ENCODE results near the gene REV1.

REV1 gene

DNA sequence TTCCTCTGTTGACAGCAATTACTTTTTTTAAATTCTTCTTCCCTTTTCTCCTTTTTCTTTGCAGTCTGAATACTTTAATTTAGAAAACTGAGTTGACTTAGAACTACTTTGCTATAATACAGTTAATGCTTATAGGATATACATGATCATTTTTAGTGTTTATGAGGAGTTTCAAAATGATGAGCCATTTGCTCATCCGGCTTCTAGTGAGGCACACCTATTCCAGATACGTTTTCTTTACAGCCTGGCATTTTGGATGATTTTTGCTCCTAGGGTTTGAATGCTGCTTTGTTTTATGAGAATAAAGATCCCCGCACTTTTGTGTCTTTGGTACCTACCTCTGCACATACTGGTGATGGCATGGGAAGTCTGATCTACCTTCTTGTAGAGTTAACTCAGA is 99.9 kb downstream of the REV1 start:
- Histone ChIP-seq H3K4me1 (ENCODE audit: insufficient read depth, low read length) (no peaks in the 10 kb centered on the region), H3K79me2 (ENCODE audit: insufficient read depth, low read length) (no peaks in the 10 kb centered on the region), H3K36me3 (ENCODE audit: insufficient read depth, low read length) (peaks cover 65% of the 10 kb centered on the region), H3K9ac (ENCODE audit: low read depth, low read length) (no peak overlapping the region), H3K4me3 (ENCODE audit: low read depth in 1 of 2, low read length in 2 of 2) (no peak overlapping the region), H4K20me1 (ENCODE audit: insufficient read depth, low read length) (no peaks in the 10 kb centered on the region), H2AFZ (ENCODE audit: low read depth, low read length) (no peak overlapping the region), H3K27me3 (ENCODE audit: insufficient read depth, low read length, poor library complexity) (no peaks in the 10 kb centered on the region), H3K4me2 (ENCODE audit: insufficient read depth, low read length) (no peak overlapping the region), H3K27ac (ENCODE audit: low read length) (no peak overlapping the region), H3K9me3 (ENCODE audit: insufficient read depth, low read length, severe bottlenecking) (no peaks in the 10 kb centered on the region)
- ATAC-seq (ENCODE audit: insufficient read depth, low read depth), result no peak
- TF ChIP-seq, protein P1, sequence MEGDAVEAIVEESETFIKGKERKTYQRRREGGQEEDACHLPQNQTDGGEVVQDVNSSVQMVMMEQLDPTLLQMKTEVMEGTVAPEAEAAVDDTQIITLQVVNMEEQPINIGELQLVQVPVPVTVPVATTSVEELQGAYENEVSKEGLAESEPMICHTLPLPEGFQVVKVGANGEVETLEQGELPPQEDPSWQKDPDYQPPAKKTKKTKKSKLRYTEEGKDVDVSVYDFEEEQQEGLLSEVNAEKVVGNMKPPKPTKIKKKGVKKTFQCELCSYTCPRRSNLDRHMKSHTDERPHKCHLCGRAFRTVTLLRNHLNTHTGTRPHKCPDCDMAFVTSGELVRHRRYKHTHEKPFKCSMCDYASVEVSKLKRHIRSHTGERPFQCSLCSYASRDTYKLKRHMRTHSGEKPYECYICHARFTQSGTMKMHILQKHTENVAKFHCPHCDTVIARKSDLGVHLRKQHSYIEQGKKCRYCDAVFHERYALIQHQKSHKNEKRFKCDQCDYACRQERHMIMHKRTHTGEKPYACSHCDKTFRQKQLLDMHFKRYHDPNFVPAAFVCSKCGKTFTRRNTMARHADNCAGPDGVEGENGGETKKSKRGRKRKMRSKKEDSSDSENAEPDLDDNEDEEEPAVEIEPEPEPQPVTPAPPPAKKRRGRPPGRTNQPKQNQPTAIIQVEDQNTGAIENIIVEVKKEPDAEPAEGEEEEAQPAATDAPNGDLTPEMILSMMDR (IDR thresholded peaks at IDR 0.05; ENCODE audit: borderline replicate concordance, extremely low read depth, low read length, poor library complexity, severe bottlenecking), result no peak
- TF ChIP-seq EZH2 (IDR thresholded peaks at IDR 0.05; ENCODE audit: borderline replicate concordance, low read depth, low read length, severe bottlenecking), result no peak
- no peak for DNase-seq

DNA sequence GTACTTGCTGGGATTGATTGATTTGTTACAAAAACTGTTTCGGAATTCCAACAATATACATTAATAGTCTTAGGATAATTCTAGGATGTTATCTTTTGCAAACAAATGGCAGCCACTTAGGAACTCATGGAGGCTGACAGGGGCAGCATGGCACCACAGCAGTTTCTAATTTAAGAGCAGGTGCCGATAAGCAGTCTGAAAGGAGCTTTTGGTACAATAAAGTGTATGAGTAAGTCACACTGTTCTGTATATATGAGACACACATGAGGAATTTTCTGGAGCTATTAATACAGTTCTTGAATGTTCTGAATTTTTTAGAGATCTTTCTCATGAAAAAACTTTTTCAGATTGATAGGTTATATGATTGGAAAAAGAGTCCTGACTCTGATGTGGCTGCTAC is 100.4 kb downstream of the REV1 start:
- Histone ChIP-seq H3K4me1 (ENCODE audit: insufficient read depth, low read length) (no peaks in the 10 kb centered on the region), H3K79me2 (ENCODE audit: insufficient read depth, low read length) (no peaks in the 10 kb centered on the region), H4K20me1 (ENCODE audit: insufficient read depth, low read length) (no peaks in the 10 kb centered on the region), H2AFZ (ENCODE audit: low read depth, low read length) (no peak overlapping the region), H3K4me2 (ENCODE audit: insufficient read depth, low read length) (no peak overlapping the region), H3K4me3 (ENCODE audit: low read depth in 1 of 2, low read length in 2 of 2) (no peak overlapping the region), H3K9me3 (ENCODE audit: insufficient read depth, low read length, severe bottlenecking) (no peaks in the 10 kb centered on the region), H3K27me3 (ENCODE audit: insufficient read depth, low read length, poor library complexity) (no peaks in the 10 kb centered on the region), H3K27ac (ENCODE audit: low read length) (no peak overlapping the region), H3K9ac (ENCODE audit: low read depth, low read length) (no peak overlapping the region), H3K36me3 (ENCODE audit: insufficient read depth, low read length) (peaks cover 64% of the 10 kb centered on the region)
- DNase-seq (no peak), ATAC-seq (ENCODE audit: insufficient read depth, low read depth) (no peak)
- TF ChIP-seq, protein P1 (IDR thresholded peaks at IDR 0.05; ENCODE audit: borderline replicate concordance, extremely low read depth, low read length, poor library complexity, severe bottlenecking), result no peak
- no peak for TF ChIP-seq EZH2 (IDR thresholded peaks at IDR 0.05; ENCODE audit: borderline replicate concordance, low read depth, low read length, severe bottlenecking)

- H3K36me3 ChIP-seq (ENCODE audit: insufficient read depth, low read length), result peaks cover 64% of the 10 kb centered on the region
- no peak overlapping the region for H3K4me2 ChIP-seq (ENCODE audit: insufficient read depth, low read length)
- DNase-seq (no peak), ATAC-seq (ENCODE audit: insufficient read depth, low read depth) (no peak)
- H3K27ac ChIP-seq (ENCODE audit: low read length), result no peak overlapping the region
- no peaks in the 10 kb centered on the region for H3K27me3 ChIP-seq (ENCODE audit: insufficient read depth, low read length, poor library complexity)
- H4K20me1 ChIP-seq (ENCODE audit: insufficient read depth, low read length), result no peaks in the 10 kb centered on the region
- H3K4me1 ChIP-seq (ENCODE audit: insufficient read depth, low read length), result no peaks in the 10 kb centered on the region
- H3K9ac ChIP-seq (ENCODE audit: low read depth, low read length), result no peak overlapping the region
- no peak overlapping the region for H3K4me3 ChIP-seq (ENCODE audit: low read depth in 1 of 2, low read length in 2 of 2)
- no peak for TF ChIP-seq EZH2 (IDR thresholded peaks at IDR 0.05; ENCODE audit: borderline replicate concordance, low read depth, low read length, severe bottlenecking)
- TF ChIP-seq, protein P1 (IDR thresholded peaks at IDR 0.05; ENCODE audit: borderline replicate concordance, extremely low read depth, low read length, poor library complexity, severe bottlenecking), result no peak
- H2AFZ ChIP-seq (ENCODE audit: low read depth, low read length), result no peak overlapping the region
- no peaks in the 10 kb centered on the region for H3K79me2 ChIP-seq (ENCODE audit: insufficient read depth, low read length)
- H3K9me3 ChIP-seq (ENCODE audit: insufficient read depth, low read length, severe bottlenecking), result no peaks in the 10 kb centered on the region
Measured at GRCh38 chr2:99388892-99389291, 100.9 kb downstream of the REV1 start.

GRCh38 chr2:99386011-99386410 is 103.8 kb downstream of the REV1 start:
- H3K4me3 ChIP-seq (ENCODE audit: low read depth in 1 of 2, low read length in 2 of 2), result no peak overlapping the region
- H3K27ac ChIP-seq (ENCODE audit: low read length), result no peak overlapping the region
- no peak overlapping the region for H2AFZ ChIP-seq (ENCODE audit: low read depth, low read length)
- no peaks in the 10 kb centered on the region for H3K79me2 ChIP-seq (ENCODE audit: insufficient read depth, low read length)
- H3K9ac ChIP-seq (ENCODE audit: low read depth, low read length), result no peak overlapping the region
- no peak overlapping the region for H3K4me2 ChIP-seq (ENCODE audit: insufficient read depth, low read length)
- H3K9me3 ChIP-seq (ENCODE audit: insufficient read depth, low read length, severe bottlenecking), result no peaks in the 10 kb centered on the region
- no peaks in the 10 kb centered on the region for H4K20me1 ChIP-seq (ENCODE audit: insufficient read depth, low read length)
- H3K27me3 ChIP-seq (ENCODE audit: insufficient read depth, low read length, poor library complexity), result no peaks in the 10 kb centered on the region
- no peaks in the 10 kb centered on the region for H3K4me1 ChIP-seq (ENCODE audit: insufficient read depth, low read length)
- ATAC-seq (ENCODE audit: insufficient read depth, low read depth) (no peak), DNase-seq (no peak)
- no peak for TF ChIP-seq EZH2 (IDR thresholded peaks at IDR 0.05; ENCODE audit: borderline replicate concordance, low read depth, low read length, severe bottlenecking)
- TF ChIP-seq, protein P1 (IDR thresholded peaks at IDR 0.05; ENCODE audit: borderline replicate concordance, extremely low read depth, low read length, poor library complexity, severe bottlenecking), result no peak
- peaks cover 63% of the 10 kb centered on the region for H3K36me3 ChIP-seq (ENCODE audit: insufficient read depth, low read length)
